HT1080 (cell line): Measurements from ENCODE around the gene HK3. TPM values are rescaled to one million over a fixed set of nuclear protein-coding genes. Genes with fewer than 3 reads are reported as not detected.
"Not testable (repeated sequence)": the region's sequence is repeated elsewhere in the genome, so short reads cannot be mapped to it uniquely, and the experiment has no call there.

ENCODE experiments used
- DNase-seq: peaks from one replicate; pipeline ENCODE4 v3.0.0-alpha.2; 2015; ENCODE audit warnings: low read depth
- total RNA-seq: library from RNA; depleted of rRNA; stranded (reverse); fragments of >200 nt; shearing (Covaris generic); gene quantifications from 2 replicates; pipeline ENCODE4 v1.2.3, GENCODE V29; 2014

Gene HK3
- total RNA-seq, 1 experiment from 2014 or later = not detected

GRCh38 chr5:176870644-176871043 lies 28.5 kb downstream of the HK3 start:
- not testable (repeated sequence) for DNase-seq

GRCh38 chr5:176870110-176870591 lies 29.0 kb downstream of the HK3 start:
- DNase-seq = peak; percentile 58

- DNase-seq = no peak
Measured at GRCh38 chr5:176869501-176870109, 29.5 kb downstream of the HK3 start.

GRCh38 chr5:176868731-176869130 lies 30.4 kb downstream of the HK3 start:
- DNase-seq = no peak

GRCh38 chr5:176868126-176868525 lies 31.0 kb downstream of the HK3 start:
- no peak for DNase-seq

- no peak for DNase-seq
Measured at GRCh38 chr5:176866707-176867310, 32.3 kb downstream of the HK3 start.

GRCh38 chr5:176865964-176866363 lies 33.2 kb downstream of the HK3 start:
- no peak for DNase-seq

- no peak for DNase-seq
Measured at GRCh38 chr5:176864755-176865154, 34.4 kb downstream of the HK3 start.

GRCh38 chr5:176863765-176864098 lies 35.4 kb downstream of the HK3 start:
- DNase-seq = no peak

GRCh38 chr5:176863041-176863764 lies 35.9 kb downstream of the HK3 start:
- DNase-seq = no peak

- DNase-seq = no peak
Measured at GRCh38 chr5:176862330-176862995, 36.7 kb downstream of the HK3 start.

GRCh38 chr5:176861276-176861675 lies 37.9 kb downstream of the HK3 start:
- no peak for DNase-seq

GRCh38 chr5:176860381-176860780 lies 38.8 kb downstream of the HK3 start:
- DNase-seq = no peak

GRCh38 chr5:176859916-176860315 lies 39.2 kb downstream of the HK3 start:
- DNase-seq = no peak

- DNase-seq = no peak
Measured at GRCh38 chr5:176857894-176858273, 41.3 kb downstream of the HK3 start.

- no peak for DNase-seq
Measured at GRCh38 chr5:176857216-176857893, 41.8 kb downstream of the HK3 start.

- DNase-seq = no peak
Measured at GRCh38 chr5:176856746-176857145, 42.4 kb downstream of the HK3 start.

- no peak for DNase-seq
Measured at GRCh38 chr5:176855598-176855997, 43.5 kb downstream of the HK3 start.

GRCh38 chr5:176854164-176854563 lies 45.0 kb downstream of the HK3 start:
- DNase-seq = no peak

- no peak for DNase-seq
Measured at GRCh38 chr5:176853151-176853778, 45.9 kb downstream of the HK3 start.
